GM18858 (cell line): Measurements from ENCODE around the gene APOE.
A peak's percentile ranks its signal among the peaks of the same experiment; 100 is the strongest.

Experiments
- ATAC-seq: cut with Tn5 transposase; IDR thresholded peaks from one replicate; pipeline ENCODE4 v1.9.1; 2021; ENCODE audit not compliant: unreplicated experiment

Gene APOE

DNA sequence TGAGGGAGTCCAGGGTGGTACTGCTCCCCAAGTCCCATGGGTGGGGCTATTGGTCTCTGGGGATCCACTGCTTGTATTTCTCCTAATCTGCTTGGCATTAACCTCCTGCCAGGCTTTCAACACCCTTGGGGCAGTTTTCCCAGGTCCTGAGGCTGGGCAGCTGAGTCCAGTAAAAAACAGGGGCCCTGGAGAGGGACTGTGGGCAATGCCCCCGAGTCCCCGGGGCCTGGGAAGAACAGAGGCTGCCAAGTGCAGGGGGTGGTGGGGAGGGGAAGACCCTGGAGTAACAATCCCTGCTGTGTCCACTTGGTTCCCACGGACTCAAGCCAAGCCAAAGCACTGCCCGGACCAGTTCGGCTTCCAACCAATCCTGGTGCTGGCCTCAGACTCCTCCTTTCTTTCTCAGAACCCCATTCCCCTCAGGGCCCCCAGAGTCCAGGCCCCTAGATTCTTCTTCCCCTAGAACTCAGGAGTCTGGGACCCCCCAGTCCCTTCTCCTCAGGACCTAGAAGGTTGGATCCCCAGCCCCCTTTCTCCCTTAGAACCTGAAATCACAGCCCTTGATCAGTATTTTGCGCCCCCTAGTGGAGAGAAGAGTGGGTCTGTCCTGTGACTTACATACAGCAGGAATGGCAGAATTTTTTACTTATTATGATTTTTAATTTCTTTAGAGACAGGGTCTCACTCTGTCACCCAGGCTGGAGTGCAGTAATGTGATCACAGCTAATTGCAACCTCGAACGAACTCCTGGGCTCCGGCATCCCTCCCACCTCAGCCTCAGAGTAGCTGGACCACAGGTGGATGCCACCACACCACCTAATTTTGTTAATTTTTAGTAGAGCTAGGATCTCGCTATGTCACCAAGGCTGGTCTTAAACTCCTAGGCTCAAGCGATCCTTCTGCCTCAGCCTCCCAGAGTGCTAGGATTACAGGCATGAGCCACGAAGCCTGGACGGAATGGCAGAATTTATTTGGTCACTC is 45.9 kb downstream of the APOE start:
- no peak for ATAC-seq

GRCh38 chr19:44954278-44954648 is 48.7 kb downstream of the APOE start:
- no peak for ATAC-seq

DNA sequence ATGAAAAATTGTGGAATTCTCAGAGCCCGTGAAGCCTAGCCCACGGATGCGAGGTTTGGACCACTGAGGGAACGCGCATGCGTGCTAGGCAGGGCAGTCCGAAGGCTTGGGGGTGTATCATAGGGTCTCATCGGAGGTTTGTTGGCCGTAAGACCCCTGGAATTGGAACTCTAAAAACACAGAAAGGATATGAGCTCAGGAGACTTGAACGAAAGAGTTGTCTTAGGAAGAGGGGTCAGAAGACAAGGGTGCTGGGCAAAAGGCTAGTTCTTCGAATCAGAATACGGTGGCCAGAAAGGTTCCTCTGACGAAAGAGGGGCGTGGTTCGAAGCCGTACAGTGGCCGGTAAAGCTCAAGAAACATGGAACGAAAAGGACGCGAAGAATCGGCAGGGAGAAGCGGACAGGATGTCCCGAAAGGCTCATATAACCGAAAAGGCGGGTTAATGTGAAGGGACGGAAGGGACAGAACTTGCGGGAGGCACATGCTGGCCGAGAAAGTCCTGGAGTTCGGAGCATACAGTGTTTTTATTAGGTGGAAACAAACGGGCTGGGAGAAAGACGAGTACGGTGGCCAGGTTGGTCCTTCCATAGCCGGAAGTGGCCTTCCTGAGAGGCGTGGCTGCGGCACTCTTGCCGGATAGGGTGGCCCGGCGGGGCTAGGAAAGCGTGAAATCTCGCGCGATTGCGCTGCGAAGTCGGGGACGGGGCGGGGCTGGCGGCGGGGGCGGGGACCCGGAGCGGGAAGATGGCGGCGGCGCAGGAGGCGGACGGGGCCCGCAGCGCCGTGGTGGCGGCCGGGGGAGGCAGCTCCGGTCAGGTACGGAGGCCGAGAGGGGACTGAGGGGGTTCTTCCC is 49.3 kb downstream of the APOE start, which contains the start of gene CLPTM1:
Gene CLPTM1 (plus strand): TSS at position 732 of the 856 bp plus-strand sequence. CDS start 16 bp downstream, at position 748.
- ATAC-seq = peak; percentile 67

- peak; percentile 8 for ATAC-seq
These were observed 50.2 kb downstream of the APOE start for GRCh38 chr19:44955505-44956439.

DNA sequence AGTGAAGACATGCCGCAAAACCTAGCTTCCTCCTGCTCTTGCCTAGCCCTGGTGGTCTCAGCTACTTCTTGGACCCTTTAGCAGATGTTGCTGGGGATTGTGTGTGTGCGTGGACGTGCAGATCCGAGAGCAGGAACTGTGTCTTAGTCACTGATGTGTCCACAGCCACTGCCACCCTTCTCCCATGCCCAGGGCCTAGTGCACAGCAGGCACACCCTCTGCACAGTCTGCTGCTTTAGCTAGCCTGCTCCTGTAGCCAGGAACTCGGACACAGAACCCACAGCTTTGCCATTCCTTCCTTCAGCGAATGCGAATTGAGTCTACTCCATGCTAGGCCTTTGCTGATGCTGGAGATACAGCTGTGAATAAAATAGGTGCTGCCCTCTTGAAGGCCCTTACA is 51.9 kb downstream of the APOE start:
- no peak for ATAC-seq

DNA sequence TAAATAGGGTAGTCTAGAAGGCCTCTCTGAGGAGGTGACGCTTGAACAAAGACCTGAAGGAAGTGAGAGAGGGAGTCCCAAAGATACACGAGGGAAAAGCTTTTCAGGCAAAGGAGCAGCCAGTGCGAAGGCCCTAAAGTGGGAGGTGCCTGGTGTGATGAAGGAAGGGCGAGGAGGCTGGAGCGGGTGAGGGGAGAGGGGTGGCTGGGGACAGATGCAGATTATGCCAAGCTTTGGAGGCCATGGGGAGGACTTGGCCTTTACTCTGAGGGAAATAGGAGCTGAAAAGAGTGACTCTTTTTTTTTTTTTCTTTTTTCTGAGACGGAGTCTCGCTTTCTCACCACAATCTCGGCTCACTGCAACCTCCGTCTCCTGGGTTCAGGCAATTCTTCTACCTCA is 52.5 kb downstream of the APOE start:
- ATAC-seq = no peak
